SK-N-SH (cell line): ENCODE measurements around the gene OR7D2.

ENCODE experiments used
- CTCF ChIP-seq: fragments of 200-600 bp; sonication (generic); IDR thresholded peaks from 2 replicates; pipeline ENCODE4 v1.6.1; 2017; ENCODE audit warnings: antibody characterized with exemption, mild to moderate bottlenecking, moderate library complexity
- SMC3 ChIP-seq: IDR thresholded peaks from 2 replicates; pipeline ENCODE4 v1.6.1; 2012; ENCODE audit warnings: low read depth, low read length, improper control_type of control experiment
- YY1 ChIP-seq: IDR thresholded peaks from 2 replicates; pipeline ENCODE4 v1.4.0; 2012; ENCODE audit warnings: low read depth, mild to moderate bottlenecking

GRCh38 chr19:9189535-9189934, 10.8 kb downstream of the OR7D2 start:
- TF ChIP-seq SMC3 (no peak), CTCF (no peak), YY1 (no peak)
